COLO668 (cell line): ENCODE data around the gene CLDND2.

Experiments
- DNase-seq: peaks from one replicate; lab custom pipeline; 2025; ENCODE audit not compliant: unreplicated experiment; lab: John Stamatoyannopoulos, UW

CLDND2 gene

DNA sequence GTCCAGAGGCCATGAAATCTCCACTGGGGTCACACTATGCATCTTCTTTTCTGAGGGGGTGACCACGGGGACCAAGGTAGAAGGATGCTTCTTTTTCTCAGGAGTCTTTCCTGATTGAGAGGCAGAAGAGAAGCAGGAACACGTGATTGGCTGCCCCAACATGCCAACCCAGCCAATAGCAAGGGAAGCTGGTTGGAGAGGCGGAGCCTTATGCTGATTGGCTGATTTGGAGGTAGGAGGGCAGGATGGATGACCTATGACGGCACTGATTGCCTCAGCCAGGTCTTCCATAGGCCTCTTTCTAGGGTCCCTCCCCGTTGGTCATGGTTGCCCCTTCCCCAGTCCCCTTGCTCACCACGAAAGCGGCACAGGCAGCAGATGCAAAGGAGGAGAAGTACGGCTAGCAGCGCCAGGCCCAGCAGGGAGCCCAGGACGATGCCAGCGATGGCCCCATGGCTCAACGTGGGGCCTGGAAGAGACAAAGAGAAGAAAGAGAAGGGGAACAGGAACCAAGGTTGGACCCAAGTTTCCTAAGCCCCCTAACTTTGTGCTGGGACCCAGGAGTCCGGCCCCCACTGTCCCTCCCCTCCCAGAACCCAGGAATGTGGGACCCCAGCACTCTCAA is 34.9 kb downstream of the CLDND2 start:
- DNase-seq: no peak

DNA sequence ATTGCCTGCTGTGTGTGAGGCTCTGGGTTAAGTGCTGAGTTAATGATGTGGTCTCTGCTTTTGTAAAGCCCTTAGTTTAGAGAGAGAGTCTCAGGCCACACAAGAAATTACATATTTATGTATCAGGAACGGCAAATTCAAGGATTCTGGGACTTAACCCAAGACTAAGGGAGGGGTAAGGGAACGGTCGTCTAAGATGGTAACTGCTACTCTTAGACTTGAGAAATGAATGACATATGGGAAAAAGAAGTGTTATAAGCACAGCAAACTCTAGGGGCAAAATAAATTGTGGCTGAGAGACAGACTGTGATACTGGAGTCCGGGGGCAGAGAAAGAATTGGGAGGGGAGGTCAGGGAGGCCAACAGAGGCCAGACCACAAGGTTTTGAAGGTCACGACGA is 37.1 kb downstream of the CLDND2 start:
- no peak for DNase-seq

GRCh38 chr19:51331193-51331592 is 37.6 kb downstream of the CLDND2 start:
- no peak for DNase-seq

- no peak for DNase-seq
These were observed 38.4 kb downstream of the CLDND2 start for GRCh38 chr19:51330366-51330765.

- DNase-seq: no peak
These were observed 39.4 kb downstream of the CLDND2 start for GRCh38 chr19:51329411-51329810.

GRCh38 chr19:51327066-51328001 is 41.5 kb downstream of the CLDND2 start:
- no peak for DNase-seq

GRCh38 chr19:51326216-51327065 is 42.4 kb downstream of the CLDND2 start:
- DNase-seq: no peak

DNA sequence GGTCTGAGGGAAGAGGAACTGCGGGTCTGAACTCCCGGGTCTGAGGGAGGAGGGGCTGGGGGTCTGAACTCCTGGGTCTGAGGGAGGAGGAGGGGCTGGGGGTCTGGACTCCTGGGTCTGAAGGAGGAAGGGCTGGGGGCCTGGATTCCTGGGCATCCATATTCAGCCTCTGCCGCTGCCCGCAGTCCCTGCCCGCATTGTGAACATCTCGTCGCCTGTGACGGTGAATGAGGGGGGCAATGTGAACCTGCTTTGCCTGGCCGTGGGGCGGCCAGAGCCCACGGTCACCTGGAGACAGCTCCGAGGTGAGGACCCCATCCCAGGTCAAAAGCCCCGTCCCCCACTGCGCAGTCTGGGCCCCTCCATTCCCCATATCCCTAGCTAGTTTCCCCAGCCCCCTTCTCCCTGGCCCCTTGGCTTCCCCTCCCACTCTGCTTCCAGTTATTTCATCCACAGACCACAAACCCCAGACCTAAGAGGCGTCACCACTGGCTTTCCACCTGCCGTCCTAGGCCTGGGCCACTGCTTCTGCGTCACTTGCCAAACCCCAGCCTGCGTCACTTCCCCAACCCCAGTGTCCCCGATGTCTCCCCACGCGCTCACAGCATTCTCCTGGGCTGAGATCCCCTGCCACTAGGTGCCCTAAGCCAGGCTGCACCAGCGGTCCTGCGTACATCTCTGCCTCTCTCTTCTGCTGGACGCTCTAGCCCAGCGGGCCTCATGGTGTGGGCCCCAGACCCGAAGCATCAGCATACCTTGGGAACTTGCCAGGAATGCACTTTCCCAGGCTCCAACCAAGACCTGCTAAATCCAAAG is 43.4 kb downstream of the CLDND2 start:
- no peak for DNase-seq

GRCh38 chr19:51324167-51324481 is 44.7 kb downstream of the CLDND2 start:
- no peak for DNase-seq

DNA sequence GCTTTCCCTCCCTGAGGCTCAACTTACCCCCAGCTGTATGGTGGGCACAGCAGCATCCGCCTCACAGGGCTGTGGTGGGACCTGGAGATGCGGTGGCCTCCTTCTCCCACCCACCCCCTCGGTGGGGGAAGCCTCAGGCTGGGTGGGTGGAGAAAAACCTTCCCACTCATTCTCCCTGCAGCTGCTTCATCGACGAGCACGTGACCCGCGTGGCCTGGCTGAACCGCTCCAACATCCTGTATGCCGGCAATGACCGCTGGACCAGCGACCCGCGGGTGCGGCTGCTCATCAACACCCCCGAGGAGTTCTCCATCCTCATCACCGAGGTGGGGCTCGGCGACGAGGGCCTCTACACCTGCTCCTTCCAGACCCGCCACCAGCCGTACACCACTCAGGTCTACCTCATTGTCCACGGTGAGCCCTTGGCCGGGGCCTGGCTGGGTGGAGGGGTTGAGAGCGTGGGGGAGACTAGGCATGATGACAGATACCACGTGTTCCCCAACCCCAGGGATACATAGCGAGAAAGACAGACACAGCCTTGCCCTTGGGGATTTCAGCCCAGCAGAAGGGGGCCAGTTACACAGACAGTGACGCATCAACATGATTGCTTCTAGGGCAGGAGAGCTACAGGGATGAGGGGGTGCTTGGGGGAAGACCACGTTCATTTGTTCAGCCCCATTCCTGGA is 45.2 kb downstream of the CLDND2 start:
- DNase-seq: no peak

DNA sequence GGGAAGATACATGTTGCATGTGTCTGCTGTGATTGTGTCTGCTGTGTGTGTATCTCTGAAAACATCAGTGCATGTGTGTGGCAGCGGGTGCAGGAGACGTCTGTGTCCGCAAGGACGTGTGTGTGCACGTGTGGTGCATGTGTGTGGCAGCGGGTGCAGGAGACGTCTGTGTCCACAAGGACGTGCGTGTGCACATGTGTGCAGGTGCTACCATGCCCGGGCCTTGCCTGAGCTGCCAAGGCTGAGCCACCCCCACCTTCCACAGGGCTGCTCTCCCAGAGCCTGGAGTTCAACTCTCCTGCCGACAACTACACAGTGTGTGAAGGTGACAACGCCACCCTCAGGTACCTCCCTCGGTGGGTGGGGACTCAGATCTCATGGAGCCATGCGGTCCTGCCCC is 47.0 kb downstream of the CLDND2 start:
- DNase-seq: no peak

DNA sequence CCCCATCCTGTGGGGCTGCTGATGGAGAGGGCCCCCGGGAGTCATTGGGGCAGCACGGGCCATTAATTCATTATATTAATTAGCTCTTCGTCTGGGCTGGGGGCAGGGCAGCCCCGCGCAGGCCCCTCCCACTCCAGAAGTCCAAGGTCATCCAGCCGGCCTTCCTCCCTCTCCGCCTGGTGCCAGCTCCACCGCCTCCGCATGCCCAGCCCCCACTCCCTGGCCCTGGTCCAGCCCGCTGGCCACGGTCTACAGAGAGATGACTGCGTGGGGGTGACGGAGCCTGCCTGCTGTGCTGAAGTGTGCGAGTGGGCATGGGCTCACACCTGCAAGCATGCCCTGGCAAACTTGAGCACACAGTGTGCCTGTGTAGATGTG is 48.5 kb downstream of the CLDND2 start:
- DNase-seq: no peak

- DNase-seq: no peak
These were observed 49.0 kb downstream of the CLDND2 start for GRCh38 chr19:51319649-51320279.

GRCh38 chr19:51318687-51319648 is 49.8 kb downstream of the CLDND2 start:
- DNase-seq: no peak

DNA sequence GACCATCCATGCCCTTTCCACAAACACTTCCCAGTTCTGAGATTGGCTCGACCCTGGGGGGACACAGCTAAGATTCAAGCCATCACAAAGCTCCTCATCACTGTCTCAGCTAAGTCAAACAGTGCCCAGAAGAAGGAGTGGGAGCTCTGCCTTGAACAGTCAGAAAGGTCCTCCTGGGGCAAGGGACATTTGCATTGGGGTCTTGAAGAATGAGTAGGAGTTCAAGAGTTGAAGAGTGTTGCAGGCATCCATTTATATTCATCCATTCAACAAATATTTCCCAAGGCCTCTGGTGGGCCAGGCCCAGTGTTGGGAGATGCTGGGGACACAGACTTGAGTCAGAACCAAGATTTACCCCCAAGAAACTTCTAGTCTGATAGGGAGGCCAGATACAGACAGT is 50.8 kb downstream of the CLDND2 start:
- no peak for DNase-seq

- no peak for DNase-seq
These were observed 51.4 kb downstream of the CLDND2 start for GRCh38 chr19:51317376-51317775.
